Upper lobe of left lung (tissue), 4 donors: ENCODE measurements around the gene SEC14L5.

Experiments
- CTCF ChIP-seq, 6 experiments: fragments of 450-650 bp in 4 of 6; fragments of 200-600 bp in 2 of 6; sonication (generic) in 2 of 6; IDR thresholded peaks; one replicate each; pipeline ENCODE4 v1.5.1; 2016 to 2019; ENCODE audit warnings: antibody characterized with exemption in 6 of 6
- EP300 ChIP-seq, 4 donors: sonication (generic); formaldehyde crosslinking; IDR thresholded peaks; one replicate each; pipeline ENCODE4 v1.5.1; 2017; ENCODE audit warnings: antibody characterized with exemption in 4 of 4, control low read depth in 2 of 4
- POLR2AphosphoS5 ChIP-seq, 2 donors: sonication (generic); formaldehyde crosslinking; IDR thresholded peaks; one replicate each; pipeline ENCODE4 v1.5.1; 2017; ENCODE audit warnings: antibody characterized with exemption in 2 of 2

- TF ChIP-seq CTCF (IDR thresholded peaks at IDR 0.05) (no peak), EP300 (IDR thresholded peaks at IDR 0.05) (no peak), POLR2AphosphoS5 (IDR thresholded peaks at IDR 0.05) (no peak)
Measured at GRCh38 chr16:4982056-4982867, 24.1 kb downstream of the SEC14L5 start.
